Activated CD8-positive, alpha-beta T cell treated with anti-CD3 and anti-CD28 coated beads for 36 hours (primary cell): Measurements from ENCODE around the gene PIH1D2. TPM values are rescaled to one million over a fixed set of nuclear protein-coding genes. Genes with fewer than 3 reads are reported as not detected.

Source experiments
- ATAC-seq: fragments of 200-7000 bp; cut with Tn5 transposase; one replicate; pipeline ENCODE4 v1.10.0; 2021; ENCODE audit warnings: mild to moderate bottlenecking, moderate library complexity
- CTCF ChIA-PET: fragments of 350-600 bp; sonication (Branson Sonifier 250); formaldehyde crosslinking; loops from one replicate; lab custom pipeline; 2021; ENCODE audit warnings: antibody characterized with exemption; lab: Charles Lee
- POLR2A ChIA-PET: fragments of 350-600 bp; sonication (Branson Sonifier 250); formaldehyde crosslinking; loops from one replicate; lab custom pipeline; 2021; ENCODE audit warnings: antibody characterized with exemption; lab: Charles Lee
- DNase-seq: peaks from one replicate; pipeline ENCODE4 v3.0.0-alpha.2; 2020
- H3K27ac Mint-ChIP-seq: one replicate; pipeline ENCODE4 v1.8.0; 2021; ENCODE audit warnings: mild to moderate bottlenecking, mixed read lengths
- H3K27me3 Mint-ChIP-seq: one replicate; pipeline ENCODE4 v1.8.0; 2021; ENCODE audit warnings: mixed read lengths
- H3K36me3 Mint-ChIP-seq: one replicate; pipeline ENCODE4 v1.8.0; 2021; ENCODE audit warnings: low read depth, mixed read lengths
- H3K4me1 Mint-ChIP-seq: one replicate; pipeline ENCODE4 v1.8.0; 2021; ENCODE audit warnings: low read depth, mixed read lengths
- H3K4me3 Mint-ChIP-seq: one replicate; pipeline ENCODE4 v1.8.0; 2021; ENCODE audit warnings: mild to moderate bottlenecking, moderate library complexity, mixed read lengths
- H3K9me3 Mint-ChIP-seq: one replicate; pipeline ENCODE4 v1.8.0; 2021; ENCODE audit warnings: mixed read lengths
- CTCF ChIP-seq: fragments of 200-600 bp; IDR thresholded peaks from one replicate; pipeline ENCODE4 v1.8.0; 2022; ENCODE audit warnings: antibody characterized with exemption, mild to moderate bottlenecking
- intact Hi-C: fragments of 100-400 bp; cut with micrococcal nuclease; formaldehyde crosslinking; loops from one replicate; pipeline ENCODE4 v1.10.0; 2022
- total RNA-seq, 2 experiments: library from RNA; stranded (reverse); gene quantifications; one replicate each; pipeline ENCODE4 v1.2.3, GENCODE V29; 2021

Gene PIH1D2
- total RNA-seq, 2 experiments from 2014 or later: 0.61 to 0.67 TPM

GRCh38 chr11:112024773-112025678 is 48.8 kb downstream of the PIH1D2 start, which contains the start of gene DLAT:
TSS of gene DLAT (plus strand) at chr11:112025408. CDS start at chr11:112025473, 65 bp downstream.
- H3K9me3 Mint-ChIP-seq: no peaks in the 10 kb centered on the region
- peaks cover 31% of the 10 kb centered on the region for H3K36me3 Mint-ChIP-seq
- H3K27ac Mint-ChIP-seq: peak within 1 kb of the TSS; percentile 100
- TF ChIP-seq CTCF: no peak
- DNase-seq (peak; percentile 91), ATAC-seq (peak; percentile 90)
- intact Hi-C loops: loop anchor here (10.0 kb wide), 1 partner anchor 90 kb away; the partner anchor contains the start of gene DIXDC1
- peaks cover 27% of the 10 kb centered on the region for H3K4me1 Mint-ChIP-seq
- H3K4me3 Mint-ChIP-seq: peak within 1 kb of the TSS; percentile 99
- H3K27me3 Mint-ChIP-seq: no peaks in the 10 kb centered on the region
- POLR2A ChIA-PET: interaction anchor here (0.6 to 2.0 kb wide), 6 partner anchors 13 to 98 kb away, joined by 3 to 9 read pairs (median 4); no protein-coding TSS in a partner anchor
- CTCF ChIA-PET: interaction anchor here (1.2 kb wide), 1 partner anchor 93 kb away, joined by 4 read pairs; no protein-coding TSS in a partner anchor

DNA sequence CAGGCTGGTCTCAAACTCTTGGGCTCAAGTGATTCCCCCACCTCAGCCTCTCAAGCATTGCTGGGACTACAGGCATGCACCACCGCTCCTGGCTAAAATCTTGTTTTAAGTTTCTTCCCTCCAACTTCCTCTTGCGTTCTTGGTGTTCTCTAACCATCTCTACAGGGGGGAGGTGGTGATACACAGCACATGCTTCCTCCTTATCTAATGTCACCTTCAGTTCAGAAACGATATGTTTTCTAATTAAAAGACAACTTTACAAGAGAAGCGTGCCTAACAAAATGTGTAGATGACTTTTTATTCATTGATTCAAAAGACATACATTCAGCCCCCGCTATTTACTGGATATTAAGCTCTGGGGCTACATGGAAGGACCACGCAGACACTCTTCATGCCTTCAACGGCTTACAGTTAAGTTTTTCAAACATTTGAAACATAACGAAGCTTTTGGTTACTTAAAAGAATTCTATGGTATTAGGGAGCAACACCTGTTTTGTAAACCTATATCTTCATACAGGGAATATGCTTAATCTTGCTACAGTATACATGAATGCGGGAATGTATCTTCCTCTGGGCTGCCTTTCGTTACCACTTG is 49.5 kb downstream of the PIH1D2 start:
- ChIA-PET CTCF (interaction anchor here (1.2 kb wide), 1 partner anchor 93 kb away, joined by 4 read pairs; no protein-coding TSS in a partner anchor), POLR2A (interaction anchor here (0.6 to 2.0 kb wide), 6 partner anchors 12 to 98 kb away, joined by 3 to 9 read pairs (median 4); no protein-coding TSS in a partner anchor)
- intact Hi-C loops: loop anchor here (10.0 kb wide), 1 partner anchor 89 kb away; the partner anchor contains the start of gene DIXDC1
- Mint-ChIP-seq H3K27me3 (no peaks in the 10 kb centered on the region), H3K4me3 (peak overlapping the region; percentile 99), H3K27ac (peak overlapping the region; percentile 100), H3K9me3 (no peaks in the 10 kb centered on the region), H3K4me1 (peaks cover 27% of the 10 kb centered on the region), H3K36me3 (peaks cover 25% of the 10 kb centered on the region)
- peak; percentile 22 for DNase-seq
- no peak for TF ChIP-seq CTCF
- ATAC-seq: no peak

DNA sequence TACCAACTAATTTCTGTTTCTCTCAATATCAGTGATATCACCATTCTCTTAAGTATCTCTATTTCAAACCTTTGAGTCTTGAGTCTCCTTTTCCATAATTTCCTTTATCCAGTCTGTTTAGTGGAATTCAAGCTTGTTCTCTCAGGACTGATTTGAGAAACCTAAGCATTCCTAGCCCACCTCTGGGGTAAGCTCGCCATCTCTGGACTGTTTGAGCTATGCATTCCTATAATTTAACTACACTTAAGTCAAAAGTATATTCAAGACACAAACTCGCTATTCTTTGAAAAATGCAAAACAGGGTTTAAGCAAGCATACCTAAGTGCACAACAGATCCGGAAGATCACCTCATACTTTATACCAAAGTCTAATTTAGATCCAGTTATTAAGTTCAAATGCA is 50.7 kb downstream of the PIH1D2 start:
- intact Hi-C loops: loop anchor here (10.0 kb wide), 1 partner anchor 88 kb away; the partner anchor contains the start of gene DIXDC1
- DNase-seq (no peak), ATAC-seq (no peak)
- ChIA-PET CTCF (interaction anchor here (0.7 kb wide), 1 partner anchor 89 kb away, joined by 3 read pairs; no protein-coding TSS in a partner anchor), POLR2A (no interaction called here)
- peaks cover 15% of the 10 kb centered on the region for H3K36me3 Mint-ChIP-seq
- no peaks in the 10 kb centered on the region for H3K9me3 Mint-ChIP-seq
- H3K27ac Mint-ChIP-seq: peak overlapping the region; percentile 26
- H3K27me3 Mint-ChIP-seq: no peaks in the 10 kb centered on the region
- peaks cover 18% of the 10 kb centered on the region for H3K4me1 Mint-ChIP-seq
- TF ChIP-seq CTCF: no peak
- peak overlapping the region; percentile 51 for H3K4me3 Mint-ChIP-seq

GRCh38 chr11:112019066-112019465 is 54.8 kb downstream of the PIH1D2 start:
- Mint-ChIP-seq H3K27me3 (no peaks in the 10 kb centered on the region), H3K4me3 (no peak overlapping the region), H3K36me3 (peaks cover 5% of the 10 kb centered on the region), H3K9me3 (no peaks in the 10 kb centered on the region), H3K4me1 (peaks cover 10% of the 10 kb centered on the region), H3K27ac (no peak overlapping the region)
- CTCF ChIA-PET: interaction anchor here (0.8 kb wide), 1 partner anchor 148 kb away, joined by 3 read pairs; no protein-coding TSS in a partner anchor
- DNase-seq (no peak), ATAC-seq (no peak)
- intact Hi-C loops: no loop called here
- no peak for TF ChIP-seq CTCF
- POLR2A ChIA-PET: interaction anchor here (0.6 kb wide), 1 partner anchor 10 kb away, joined by 3 read pairs; no protein-coding TSS in a partner anchor

Other genes with a start within 250 kb of the PIH1D2 start
- gene ALG9, start 202.4 kb downstream of the PIH1D2 start, total RNA-seq: 10 to 100 TPM; 32.0 to 36.6 TPM
- gene FDXACB1, start 194.9 kb downstream of the PIH1D2 start, total RNA-seq: 1 to 10 TPM; 6.9 to 7.1 TPM
- 10 to 100 TPM; 38.6 to 39.1 TPM for gene CFAP68, start 194.5 kb downstream of the PIH1D2 start, total RNA-seq
- not detected for gene CRYAB, start 162.2 kb downstream of the PIH1D2 start, total RNA-seq
- not detected for gene HSPB2, start 161.3 kb downstream of the PIH1D2 start, total RNA-seq
- gene C11orf52, start 155.1 kb downstream of the PIH1D2 start, total RNA-seq: not detected
- 1 to 10 TPM; 9.1 to 9.4 TPM for gene DIXDC1, start 136.7 kb downstream of the PIH1D2 start, total RNA-seq
- 10 to 100 TPM; 50.3 to 51.4 TPM for gene DLAT, start 48.6 kb downstream of the PIH1D2 start, total RNA-seq
- gene NKAPD1, start 282 bp upstream of the PIH1D2 start, total RNA-seq: 10 to 100 TPM; 20.8 to 22.6 TPM
- 10 to 100 TPM; 52.9 to 54.1 TPM for gene TIMM8B, start 12.7 kb upstream of the PIH1D2 start, total RNA-seq
- gene SDHD, start 12.9 kb upstream of the PIH1D2 start, total RNA-seq: 100 to 1,000 TPM; 100 to 101 TPM
- gene IL18, start 90.1 kb upstream of the PIH1D2 start, total RNA-seq: not detected
- gene TEX12, start 93.4 kb upstream of the PIH1D2 start, total RNA-seq: not detected
- 1 to 10 TPM in 1 of 2 experiments, under 1 TPM in 1; 0.97 to 1.4 TPM for gene BCO2, start 101.5 kb upstream of the PIH1D2 start, total RNA-seq
- 10 to 100 TPM; 22.6 to 24.9 TPM for gene PTS, start 152.4 kb upstream of the PIH1D2 start, total RNA-seq
- gene PLET1, start 186.8 kb upstream of the PIH1D2 start, total RNA-seq: not detected